KOPT-K1 (cell line): ENCODE data around the gene TRRAP.

ENCODE experiments used
- H3K27ac ChIP-seq: fragments of 200-600 bp; sonication (generic); 2 replicates; pipeline ENCODE4 v1.5.1; 2016; ENCODE audit warnings: antibody characterized with exemption, mild to moderate bottlenecking, low read depth, low read length; ENCODE audit not compliant: poor library complexity, severe bottlenecking
- H3K36me3 ChIP-seq: fragments of 200-600 bp; sonication (generic); 2 replicates; pipeline ENCODE4 v1.5.1; 2017; ENCODE audit warnings: antibody characterized with exemption, mild to moderate bottlenecking, low read length, moderate library complexity; ENCODE audit not compliant: insufficient read depth
- H3K9me3 ChIP-seq: fragments of 200-600 bp; sonication (generic); 2 replicates; pipeline ENCODE4 v1.5.1; 2017; ENCODE audit warnings: antibody characterized with exemption, low read length, mild to moderate bottlenecking; ENCODE audit not compliant: insufficient read depth, poor library complexity, severe bottlenecking

The TRRAP gene

GRCh38 chr7:98935811-98936210, 57.5 kb downstream of the TRRAP start:
- Histone ChIP-seq H3K27ac (no peak overlapping the region), H3K9me3 (no peaks in the 10 kb centered on the region), H3K36me3 (peaks cover 98% of the 10 kb centered on the region)

GRCh38 chr7:98943336-98943735, 65.0 kb downstream of the TRRAP start:
- Histone ChIP-seq H3K9me3 (no peaks in the 10 kb centered on the region), H3K36me3 (peaks cover 100% of the 10 kb centered on the region), H3K27ac (no peak overlapping the region)

GRCh38 chr7:98944386-98944785, 66.1 kb downstream of the TRRAP start:
- Histone ChIP-seq H3K9me3 (no peaks in the 10 kb centered on the region), H3K36me3 (peaks cover 100% of the 10 kb centered on the region), H3K27ac (no peak overlapping the region)

- Histone ChIP-seq H3K9me3 (no peaks in the 10 kb centered on the region), H3K36me3 (peaks cover 100% of the 10 kb centered on the region), H3K27ac (no peak overlapping the region)
Measured at GRCh38 chr7:98945852-98946251, 67.5 kb downstream of the TRRAP start.

GRCh38 chr7:98946389-98946788, 68.1 kb downstream of the TRRAP start:
- peaks cover 100% of the 10 kb centered on the region for H3K36me3 ChIP-seq
- H3K27ac ChIP-seq, result no peak overlapping the region
- H3K9me3 ChIP-seq, result no peaks in the 10 kb centered on the region

GRCh38 chr7:98949336-98950044, 71.2 kb downstream of the TRRAP start:
- no peak overlapping the region for H3K27ac ChIP-seq
- peaks cover 100% of the 10 kb centered on the region for H3K36me3 ChIP-seq
- H3K9me3 ChIP-seq, result no peaks in the 10 kb centered on the region

GRCh38 chr7:98955992-98956391, 77.7 kb downstream of the TRRAP start:
- H3K27ac ChIP-seq, result no peak overlapping the region
- H3K9me3 ChIP-seq, result no peaks in the 10 kb centered on the region
- peaks cover 100% of the 10 kb centered on the region for H3K36me3 ChIP-seq

- H3K27ac ChIP-seq, result no peak overlapping the region
- peaks cover 100% of the 10 kb centered on the region for H3K36me3 ChIP-seq
- no peaks in the 10 kb centered on the region for H3K9me3 ChIP-seq
Measured at GRCh38 chr7:98956469-98956868, 78.1 kb downstream of the TRRAP start.

GRCh38 chr7:98956937-98957336, 78.6 kb downstream of the TRRAP start:
- Histone ChIP-seq H3K9me3 (no peaks in the 10 kb centered on the region), H3K36me3 (peaks cover 100% of the 10 kb centered on the region), H3K27ac (no peak overlapping the region)

- peaks cover 100% of the 10 kb centered on the region for H3K36me3 ChIP-seq
- H3K9me3 ChIP-seq, result no peaks in the 10 kb centered on the region
- H3K27ac ChIP-seq, result no peak overlapping the region
Measured at GRCh38 chr7:98957766-98958165, 79.4 kb downstream of the TRRAP start.

GRCh38 chr7:98958968-98959367, 80.6 kb downstream of the TRRAP start:
- Histone ChIP-seq H3K36me3 (peaks cover 100% of the 10 kb centered on the region), H3K27ac (no peak overlapping the region), H3K9me3 (no peaks in the 10 kb centered on the region)

GRCh38 chr7:98963305-98963704, 85.0 kb downstream of the TRRAP start:
- H3K27ac ChIP-seq, result no peak overlapping the region
- no peaks in the 10 kb centered on the region for H3K9me3 ChIP-seq
- H3K36me3 ChIP-seq, result peaks cover 100% of the 10 kb centered on the region

- Histone ChIP-seq H3K36me3 (peaks cover 100% of the 10 kb centered on the region), H3K27ac (no peak overlapping the region), H3K9me3 (no peaks in the 10 kb centered on the region)
Measured at GRCh38 chr7:98964596-98964995, 86.3 kb downstream of the TRRAP start.

- H3K27ac ChIP-seq, result no peak overlapping the region
- no peaks in the 10 kb centered on the region for H3K9me3 ChIP-seq
- peaks cover 100% of the 10 kb centered on the region for H3K36me3 ChIP-seq
Measured at GRCh38 chr7:98968621-98969020, 90.3 kb downstream of the TRRAP start.

- Histone ChIP-seq H3K27ac (no peak overlapping the region), H3K9me3 (no peaks in the 10 kb centered on the region), H3K36me3 (peaks cover 100% of the 10 kb centered on the region)
Measured at GRCh38 chr7:98969386-98969785, 91.1 kb downstream of the TRRAP start.

GRCh38 chr7:98970016-98970615, 91.8 kb downstream of the TRRAP start:
- Histone ChIP-seq H3K27ac (no peak overlapping the region), H3K36me3 (peaks cover 100% of the 10 kb centered on the region), H3K9me3 (no peaks in the 10 kb centered on the region)
